Measurements from ENCODE around the gene NAT14.

Gene NAT14

GRCh38 chr19:55463583-55464031 lies 21.4 kb upstream of the NAT14 start:
- no peaks in the 10 kb centered on the region for H3K9me3 ChIP-seq (ENCODE audit: insufficient read depth, low read depth, low read length)
- no peaks in the 10 kb centered on the region for H3K36me3 ChIP-seq (ENCODE audit: insufficient read depth, low read length)
- no peak overlapping the region for H3K27ac ChIP-seq (ENCODE audit: low read depth, low read length)
- peaks cover 16% of the 10 kb centered on the region for H3K4me1 ChIP-seq (ENCODE audit: insufficient read depth, low read length)
- WGBS: 43% methylated on average over 15 of the region's 15 CpGs
- no peak overlapping the region for H3K9ac ChIP-seq (ENCODE audit: low read depth, low read length)
- H3K27me3 ChIP-seq (ENCODE audit: insufficient read depth, low read length): peaks cover 19% of the 10 kb centered on the region
- peak overlapping the region; percentile 23; the same call in 1 of the 2 replicates for H3K4me3 ChIP-seq (ENCODE audit: low read length)

GRCh38 chr19:55464039-55464661 lies 20.8 kb upstream of the NAT14 start:
- H3K4me3 ChIP-seq (ENCODE audit: low read length): peak overlapping the region; percentile 23; the same call in 1 of the 2 replicates
- 30% methylated on average over 21 of the region's 23 CpGs for WGBS
- peak overlapping the region; percentile 33; the same call in 1 of the 2 replicates for H3K9ac ChIP-seq (ENCODE audit: low read depth, low read length)
- H3K36me3 ChIP-seq (ENCODE audit: insufficient read depth, low read length): no peaks in the 10 kb centered on the region
- H3K27me3 ChIP-seq (ENCODE audit: insufficient read depth, low read length): peaks cover 19% of the 10 kb centered on the region
- peak overlapping the region; percentile 33; the same call in 1 of the 2 replicates for H3K27ac ChIP-seq (ENCODE audit: low read depth, low read length)
- H3K4me1 ChIP-seq (ENCODE audit: insufficient read depth, low read length): peaks cover 16% of the 10 kb centered on the region
- no peaks in the 10 kb centered on the region for H3K9me3 ChIP-seq (ENCODE audit: insufficient read depth, low read depth, low read length)

GRCh38 chr19:55464662-55465054 lies 20.3 kb upstream of the NAT14 start, which contains the start of gene C19orf85:
Gene C19orf85 (minus strand): TSS chr19:55464751. CDS start chr19:55464554, 197 bp downstream.
- H3K27me3 ChIP-seq (ENCODE audit: insufficient read depth, low read length): peaks cover 19% of the 10 kb centered on the region
- 5% methylated on average over 13 of the region's 14 CpGs for WGBS
- H3K36me3 ChIP-seq (ENCODE audit: insufficient read depth, low read length): no peaks in the 10 kb centered on the region
- peaks cover 15% of the 10 kb centered on the region for H3K4me1 ChIP-seq (ENCODE audit: insufficient read depth, low read length)
- no peaks in the 10 kb centered on the region for H3K9me3 ChIP-seq (ENCODE audit: insufficient read depth, low read depth, low read length)
- peak within 1 kb of the TSS; percentile 23; the same call in 1 of the 2 replicates for H3K4me3 ChIP-seq (ENCODE audit: low read length)
- peak within 1 kb of the TSS; percentile 33; the same call in 1 of the 2 replicates for H3K9ac ChIP-seq (ENCODE audit: low read depth, low read length)
- peak within 1 kb of the TSS; percentile 33; the same call in 1 of the 2 replicates for H3K27ac ChIP-seq (ENCODE audit: low read depth, low read length)

- WGBS: 77% methylated on average over 11 of the region's 11 CpGs
- H3K4me1 ChIP-seq (ENCODE audit: insufficient read depth, low read length): peaks cover 5% of the 10 kb centered on the region; the same call in 1 of the 2 replicates
- no peaks in the 10 kb centered on the region for H3K36me3 ChIP-seq (ENCODE audit: insufficient read depth, low read length)
- H3K9me3 ChIP-seq (ENCODE audit: insufficient read depth, low read depth, low read length): no peaks in the 10 kb centered on the region
- peaks cover 19% of the 10 kb centered on the region for H3K27me3 ChIP-seq (ENCODE audit: insufficient read depth, low read length)
- no peak overlapping the region for H3K9ac ChIP-seq (ENCODE audit: low read depth, low read length)
- no peak overlapping the region for H3K27ac ChIP-seq (ENCODE audit: low read depth, low read length)
- no peak overlapping the region for H3K4me3 ChIP-seq (ENCODE audit: low read length)
Measured at GRCh38 chr19:55465460-55466240, 19.3 kb upstream of the NAT14 start.

- Histone ChIP-seq H3K27me3 (ENCODE audit: insufficient read depth, low read length) (peaks cover 19% of the 10 kb centered on the region), H3K9me3 (ENCODE audit: insufficient read depth, low read depth, low read length) (no peaks in the 10 kb centered on the region), H3K27ac (ENCODE audit: low read depth, low read length) (no peak overlapping the region), H3K36me3 (ENCODE audit: insufficient read depth, low read length) (no peaks in the 10 kb centered on the region), H3K9ac (ENCODE audit: low read depth, low read length) (no peak overlapping the region), H3K4me1 (ENCODE audit: insufficient read depth, low read length) (peaks cover 5% of the 10 kb centered on the region; the same call in 1 of the 2 replicates), H3K4me3 (ENCODE audit: low read length) (no peak overlapping the region)
- WGBS: 80% methylated on average over 4 of the region's 4 CpGs
Measured at GRCh38 chr19:55466241-55466614, 18.8 kb upstream of the NAT14 start.

- H3K27ac ChIP-seq (ENCODE audit: low read depth, low read length): no peak overlapping the region
- WGBS: 43% methylated on average over 29 of the region's 29 CpGs
- H3K4me3 ChIP-seq (ENCODE audit: low read length): no peak overlapping the region
- H3K4me1 ChIP-seq (ENCODE audit: insufficient read depth, low read length): peaks cover 5% of the 10 kb centered on the region; the same call in 1 of the 2 replicates
- peaks cover 19% of the 10 kb centered on the region for H3K27me3 ChIP-seq (ENCODE audit: insufficient read depth, low read length)
- no peak overlapping the region for H3K9ac ChIP-seq (ENCODE audit: low read depth, low read length)
- no peaks in the 10 kb centered on the region for H3K36me3 ChIP-seq (ENCODE audit: insufficient read depth, low read length)
- H3K9me3 ChIP-seq (ENCODE audit: insufficient read depth, low read depth, low read length): no peaks in the 10 kb centered on the region
Measured at GRCh38 chr19:55467236-55468053, 17.5 kb upstream of the NAT14 start.

GRCh38 chr19:55468054-55468393 lies 17.0 kb upstream of the NAT14 start:
- no peaks in the 10 kb centered on the region for H3K36me3 ChIP-seq (ENCODE audit: insufficient read depth, low read length)
- no peak overlapping the region for H3K4me3 ChIP-seq (ENCODE audit: low read length)
- no peaks in the 10 kb centered on the region for H3K9me3 ChIP-seq (ENCODE audit: insufficient read depth, low read depth, low read length)
- H3K27me3 ChIP-seq (ENCODE audit: insufficient read depth, low read length): peaks cover 19% of the 10 kb centered on the region
- H3K27ac ChIP-seq (ENCODE audit: low read depth, low read length): no peak overlapping the region
- peaks cover 6% of the 10 kb centered on the region for H3K4me1 ChIP-seq (ENCODE audit: insufficient read depth, low read length)
- WGBS: 16% methylated on average over 4 of the region's 4 CpGs
- H3K9ac ChIP-seq (ENCODE audit: low read depth, low read length): no peak overlapping the region

GRCh38 chr19:55471266-55471665 lies 13.7 kb upstream of the NAT14 start:
- no peak overlapping the region for H3K27ac ChIP-seq (ENCODE audit: low read depth, low read length)
- 93% methylated on average over 13 of the region's 13 CpGs for whole genome bisulfite sequencing
- peaks cover 11% of the 10 kb centered on the region for H3K4me1 ChIP-seq (ENCODE audit: insufficient read depth, low read length)
- H3K9me3 ChIP-seq (ENCODE audit: insufficient read depth, low read depth, low read length): no peaks in the 10 kb centered on the region
- H3K36me3 ChIP-seq (ENCODE audit: insufficient read depth, low read length): no peaks in the 10 kb centered on the region
- H3K9ac ChIP-seq (ENCODE audit: low read depth, low read length): no peak overlapping the region
- peaks cover 3% of the 10 kb centered on the region; the same call in 1 of the 2 replicates for H3K27me3 ChIP-seq (ENCODE audit: insufficient read depth, low read length)
- H3K4me3 ChIP-seq (ENCODE audit: low read length): no peak overlapping the region

- H3K9ac ChIP-seq (ENCODE audit: low read depth, low read length): no peak overlapping the region
- WGBS: 91% methylated on average over 8 of the region's 8 CpGs
Measured at GRCh38 chr19:55472463-55472862, 12.5 kb upstream of the NAT14 start.

GRCh38 chr19:55473225-55474012 lies 11.6 kb upstream of the NAT14 start:
- Histone ChIP-seq H3K9ac (ENCODE audit: low read depth, low read length) (peak overlapping the region; percentile 48; the same call in 1 of the 2 replicates), H3K4me3 (ENCODE audit: low read length) (no peak overlapping the region), H3K4me1 (ENCODE audit: insufficient read depth, low read length) (peaks cover 11% of the 10 kb centered on the region), H3K9me3 (ENCODE audit: insufficient read depth, low read depth, low read length) (no peaks in the 10 kb centered on the region), H3K27ac (ENCODE audit: low read depth, low read length) (peak overlapping the region; percentile 52; the same call in 1 of the 2 replicates), H3K27me3 (ENCODE audit: insufficient read depth, low read length) (no peaks in the 10 kb centered on the region), H3K36me3 (ENCODE audit: insufficient read depth, low read length) (no peaks in the 10 kb centered on the region)
- WGBS: 40% methylated on average over 16 of the region's 16 CpGs

More at GRCh38 chr19:55472463-55472862, 12.5 kb upstream of the NAT14 start:
- Histone ChIP-seq H3K4me1 (ENCODE audit: insufficient read depth, low read length) (peaks cover 11% of the 10 kb centered on the region), H3K27ac (ENCODE audit: low read depth, low read length) (no peak overlapping the region), H3K9me3 (ENCODE audit: insufficient read depth, low read depth, low read length) (no peaks in the 10 kb centered on the region), H3K27me3 (ENCODE audit: insufficient read depth, low read length) (no peaks in the 10 kb centered on the region), H3K36me3 (ENCODE audit: insufficient read depth, low read length) (no peaks in the 10 kb centered on the region), H3K4me3 (ENCODE audit: low read length) (no peak overlapping the region)
